HG03439 (cell line): ENCODE results near the gene LY6G6C.

Experiments used
- ATAC-seq: cut with Tn5 transposase; IDR thresholded peaks from one replicate; pipeline ENCODE4 v1.9.1; 2021; ENCODE audit warnings: mild to moderate bottlenecking, moderate library complexity; ENCODE audit not compliant: unreplicated experiment

LY6G6C gene, protein sequence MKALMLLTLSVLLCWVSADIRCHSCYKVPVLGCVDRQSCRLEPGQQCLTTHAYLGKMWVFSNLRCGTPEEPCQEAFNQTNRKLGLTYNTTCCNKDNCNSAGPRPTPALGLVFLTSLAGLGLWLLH

DNA sequence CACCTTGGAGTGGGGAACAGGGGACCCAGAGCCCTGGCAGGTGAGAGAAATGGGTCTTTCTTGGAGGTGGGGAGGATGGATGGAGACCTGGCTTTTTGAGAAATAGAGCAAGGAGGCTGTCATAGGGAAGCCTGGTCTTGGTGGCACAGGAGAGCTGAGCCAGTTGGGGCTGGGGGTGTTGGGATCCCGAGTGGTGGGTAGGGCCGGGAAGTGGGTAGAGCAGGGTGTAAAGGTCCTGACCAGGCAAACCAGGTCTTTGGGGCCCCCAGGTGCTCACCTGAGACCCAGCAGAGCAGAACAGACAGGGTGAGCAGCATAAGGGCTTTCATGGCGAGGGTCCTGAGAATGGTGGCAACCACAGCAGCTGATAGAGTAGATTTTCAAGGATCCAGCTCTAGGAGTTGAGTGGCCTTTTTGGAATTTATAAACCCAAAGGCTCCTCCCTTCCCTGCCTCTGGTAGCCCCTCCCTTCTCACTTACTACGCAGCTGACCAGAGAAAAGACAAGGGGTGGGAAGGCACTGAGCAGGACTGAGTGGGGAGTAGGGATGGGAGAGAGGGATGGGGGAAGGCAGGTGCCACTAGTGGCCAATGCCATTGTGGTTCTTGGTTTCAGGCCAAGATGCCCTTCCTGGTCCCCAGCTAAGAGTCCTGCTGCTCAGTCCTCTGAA lies at the start of gene LY6G6C:
Gene LY6G6C (minus strand): TSS at position 396 of the 670 bp plus-strand sequence. CDS start 67 bp downstream, at position 329.
- no peak for ATAC-seq

DNA sequence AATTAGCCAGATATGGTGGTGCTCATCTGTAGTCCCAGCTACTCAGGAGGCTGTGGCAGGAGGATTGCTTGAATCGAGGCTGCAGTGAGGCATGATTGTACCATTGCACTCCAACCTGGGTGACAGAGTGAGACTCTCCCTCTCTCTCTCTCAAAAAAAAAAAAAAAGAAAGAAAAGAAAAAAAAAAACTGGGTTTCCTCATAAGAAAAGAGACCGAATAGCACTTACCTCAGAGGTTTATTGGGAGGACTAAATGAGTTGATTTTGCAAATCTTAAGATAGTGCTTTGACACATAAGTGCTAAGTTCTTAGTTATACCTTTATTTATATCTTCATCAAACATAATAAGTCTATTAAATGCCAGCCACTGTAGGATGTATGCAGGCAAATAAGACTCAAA lies 49.3 kb upstream of the LY6G6C start:
- no peak for ATAC-seq

DNA sequence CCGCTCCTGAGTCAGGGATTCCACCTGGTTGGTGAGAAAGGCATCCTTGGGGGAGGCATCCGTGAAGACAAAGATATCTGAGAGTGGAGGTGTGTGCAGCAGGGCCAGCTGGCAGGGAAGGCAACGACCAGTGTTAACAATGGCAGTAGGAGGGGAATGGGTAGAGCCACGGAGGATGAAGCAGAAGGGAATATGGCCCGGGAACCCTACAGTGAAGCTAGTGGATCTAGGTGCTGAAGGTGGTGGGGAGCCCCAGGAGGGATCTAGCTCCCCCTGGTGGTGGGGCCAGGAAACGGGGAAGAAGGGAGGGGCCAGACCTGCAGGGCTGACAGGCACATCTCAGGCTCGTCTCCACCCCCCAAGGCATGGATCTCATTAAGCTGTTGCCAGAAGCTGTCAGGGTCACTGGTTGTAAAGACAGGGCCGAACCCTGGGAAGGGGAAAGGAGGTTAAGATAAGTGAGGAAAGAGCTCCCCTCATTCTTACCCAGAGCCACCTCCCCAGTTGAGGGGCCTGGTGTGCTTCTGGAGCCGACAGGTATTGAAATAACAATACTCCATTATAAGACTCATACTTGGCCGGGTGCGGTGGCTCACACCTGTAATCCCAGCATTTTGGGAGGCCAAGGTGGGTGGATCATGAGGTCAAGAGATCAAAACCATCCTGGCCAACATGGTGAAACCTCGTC lies 48.3 kb upstream of the LY6G6C start:
- ATAC-seq: no peak

DNA sequence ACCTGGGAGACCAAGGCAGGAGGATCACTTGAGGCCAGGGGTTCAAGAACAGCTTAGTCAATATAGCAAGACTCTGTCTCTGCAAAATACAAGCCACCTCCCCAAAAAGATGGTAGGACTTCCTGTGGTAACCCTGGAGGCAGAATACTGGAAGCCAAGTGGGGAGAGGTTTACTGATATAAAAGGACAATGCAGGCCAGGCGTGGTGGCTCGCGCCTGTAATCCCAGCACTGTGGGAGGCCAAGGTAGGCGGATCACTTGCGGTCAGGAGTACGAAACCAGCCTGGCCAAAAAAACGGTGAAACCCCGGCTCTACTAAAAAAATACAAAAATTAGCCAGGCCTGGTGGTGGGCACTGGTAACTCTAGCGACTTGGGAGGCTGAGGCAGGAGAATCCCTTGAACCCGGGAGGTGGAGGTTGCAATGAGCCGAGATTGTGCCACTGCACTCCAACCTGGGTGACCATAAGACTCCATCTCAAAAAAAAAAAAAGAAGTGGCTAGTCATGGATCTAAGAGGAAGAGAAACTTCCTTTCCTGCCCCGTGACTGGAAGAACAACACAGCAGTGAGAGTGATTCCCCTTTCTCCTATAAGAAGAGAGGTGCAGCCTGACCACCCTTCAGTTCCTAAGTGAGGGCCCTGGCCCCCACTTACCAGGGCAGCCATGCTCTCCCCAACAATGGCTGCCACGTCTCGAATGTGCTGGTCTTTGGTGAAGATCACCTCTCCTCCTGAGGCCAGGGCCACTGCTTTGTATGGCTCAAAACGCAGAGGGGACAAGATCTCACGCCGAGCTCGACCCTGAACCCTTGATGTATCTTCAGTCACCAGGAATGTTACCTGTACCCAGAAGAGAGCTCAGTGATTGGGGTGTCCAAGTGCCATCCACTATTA lies 47.1 kb upstream of the LY6G6C start:
- no peak for ATAC-seq

DNA sequence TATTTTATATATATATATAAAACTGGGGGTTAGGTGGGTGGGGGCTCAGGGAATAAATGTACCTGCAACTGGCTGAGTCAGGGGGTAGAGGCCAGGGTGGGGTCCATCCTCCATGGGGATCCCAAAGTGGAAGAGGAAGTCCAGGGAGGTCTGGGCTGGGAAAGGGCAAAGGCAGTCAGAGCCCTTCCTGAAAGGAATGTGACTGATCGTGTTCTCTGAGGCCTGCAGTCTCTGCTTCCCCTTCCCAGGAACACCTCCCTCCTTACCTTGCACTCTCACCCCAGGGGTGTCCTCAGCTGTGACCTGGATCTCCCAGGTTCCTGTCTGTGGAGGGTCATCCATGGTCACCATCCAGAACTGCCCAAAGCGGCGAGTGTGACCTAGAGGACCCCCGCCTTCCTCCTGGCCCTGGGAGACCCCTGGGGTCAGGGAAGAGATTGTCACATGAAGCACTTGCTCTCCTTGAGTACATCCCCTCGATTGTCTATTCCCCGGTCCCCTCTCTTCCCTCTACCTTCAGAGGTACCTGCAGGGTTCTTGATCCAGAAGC lies 45.6 kb upstream of the LY6G6C start:
- no peak for ATAC-seq

DNA sequence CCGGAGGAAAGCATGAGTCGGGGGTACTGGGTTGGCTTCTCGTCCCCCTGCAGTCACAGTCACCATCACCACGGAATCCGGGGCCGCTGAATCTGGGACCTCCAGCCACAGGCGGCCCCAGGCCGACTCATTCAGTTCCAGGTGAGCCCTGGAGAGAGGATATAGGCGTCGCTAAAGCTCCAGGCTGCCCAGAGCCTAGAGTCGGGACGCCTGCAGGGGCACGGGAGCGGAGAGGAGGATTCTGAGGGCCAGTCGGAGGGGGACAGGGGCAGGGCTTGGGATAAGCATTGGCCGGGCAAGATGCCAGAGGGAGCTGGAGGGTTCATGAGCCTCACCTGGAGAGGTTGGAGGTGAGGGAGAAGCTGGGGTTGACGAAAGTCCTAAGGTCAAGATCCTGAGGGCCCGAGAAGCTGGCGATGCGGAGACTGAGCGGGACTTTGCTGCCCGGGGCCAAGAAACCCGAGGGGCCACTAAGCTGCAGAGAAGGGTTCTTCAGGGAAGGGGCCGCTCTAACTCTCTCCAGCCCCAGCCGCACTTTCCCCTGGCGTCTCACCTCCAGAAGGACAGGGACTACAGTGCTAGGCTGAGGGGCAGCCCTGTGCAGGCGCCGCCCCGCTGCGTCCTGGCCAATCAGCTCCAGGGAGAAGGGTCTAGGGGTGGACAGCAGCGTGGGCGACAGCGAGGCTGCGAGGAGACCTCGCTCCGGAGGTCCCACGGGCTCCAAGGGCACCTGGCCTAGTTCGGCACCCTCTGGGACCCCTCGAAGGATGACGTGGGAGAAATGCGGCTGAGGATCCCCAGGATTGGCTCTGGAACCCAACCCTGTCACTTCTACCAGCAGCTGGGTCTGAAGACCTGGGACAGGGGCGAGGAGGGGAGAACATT lies 44.6 kb upstream of the LY6G6C start:
- no peak for ATAC-seq

DNA sequence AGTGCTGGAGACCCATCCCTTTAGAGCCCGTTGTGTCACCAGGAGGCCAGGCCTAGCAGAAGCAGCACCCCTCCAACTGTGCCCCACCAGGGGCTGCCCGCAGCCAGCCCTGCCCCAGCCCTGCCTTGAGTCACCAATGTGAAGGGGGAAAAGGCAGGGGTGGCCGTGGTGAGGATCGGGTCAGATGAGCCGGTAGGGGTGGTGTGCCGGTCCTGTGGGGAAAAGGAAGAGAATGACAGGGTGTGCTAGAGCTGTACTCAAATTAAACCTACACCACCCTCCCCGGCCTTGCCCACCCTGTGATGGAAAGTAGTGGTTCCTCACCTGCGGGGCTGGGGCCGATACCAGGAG lies 44.0 kb upstream of the LY6G6C start:
- no peak for ATAC-seq

DNA sequence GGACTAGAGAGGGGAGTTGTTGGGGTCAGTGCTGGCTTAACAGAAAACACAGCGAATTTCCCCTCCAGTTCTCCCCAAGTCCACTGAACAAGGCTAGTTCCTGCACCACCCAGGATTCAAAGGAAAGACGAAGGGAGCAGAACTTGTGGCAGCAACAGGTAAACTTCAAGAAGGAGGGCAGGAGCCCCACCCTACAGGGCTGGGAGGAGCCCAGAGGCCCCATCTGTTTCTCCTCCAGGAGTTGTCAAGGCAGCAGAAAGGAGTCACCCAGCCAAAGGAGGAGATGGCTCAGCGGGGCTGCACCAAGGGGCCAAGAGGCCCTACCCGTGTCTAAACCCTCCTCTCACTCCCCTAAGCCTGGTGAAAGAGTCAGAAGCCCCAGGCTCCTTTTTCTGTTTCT lies 42.7 kb upstream of the LY6G6C start:
- no peak for ATAC-seq

DNA sequence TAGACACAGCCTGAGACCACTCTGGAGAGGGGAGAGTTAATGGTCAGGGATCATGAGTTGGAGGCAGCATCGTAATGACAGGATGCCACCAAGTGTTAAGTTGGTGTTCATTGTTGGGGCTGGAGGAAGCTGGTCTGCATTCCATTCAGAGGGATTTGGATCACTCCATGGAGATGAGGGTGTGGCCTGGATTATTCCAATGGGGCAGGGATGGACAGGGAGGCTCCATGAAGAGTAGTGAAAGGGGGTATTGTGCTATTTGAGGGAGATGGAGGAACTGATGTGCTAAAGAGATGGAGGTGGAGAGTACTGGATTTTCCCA lies 42.0 kb upstream of the LY6G6C start:
- no peak for ATAC-seq

DNA sequence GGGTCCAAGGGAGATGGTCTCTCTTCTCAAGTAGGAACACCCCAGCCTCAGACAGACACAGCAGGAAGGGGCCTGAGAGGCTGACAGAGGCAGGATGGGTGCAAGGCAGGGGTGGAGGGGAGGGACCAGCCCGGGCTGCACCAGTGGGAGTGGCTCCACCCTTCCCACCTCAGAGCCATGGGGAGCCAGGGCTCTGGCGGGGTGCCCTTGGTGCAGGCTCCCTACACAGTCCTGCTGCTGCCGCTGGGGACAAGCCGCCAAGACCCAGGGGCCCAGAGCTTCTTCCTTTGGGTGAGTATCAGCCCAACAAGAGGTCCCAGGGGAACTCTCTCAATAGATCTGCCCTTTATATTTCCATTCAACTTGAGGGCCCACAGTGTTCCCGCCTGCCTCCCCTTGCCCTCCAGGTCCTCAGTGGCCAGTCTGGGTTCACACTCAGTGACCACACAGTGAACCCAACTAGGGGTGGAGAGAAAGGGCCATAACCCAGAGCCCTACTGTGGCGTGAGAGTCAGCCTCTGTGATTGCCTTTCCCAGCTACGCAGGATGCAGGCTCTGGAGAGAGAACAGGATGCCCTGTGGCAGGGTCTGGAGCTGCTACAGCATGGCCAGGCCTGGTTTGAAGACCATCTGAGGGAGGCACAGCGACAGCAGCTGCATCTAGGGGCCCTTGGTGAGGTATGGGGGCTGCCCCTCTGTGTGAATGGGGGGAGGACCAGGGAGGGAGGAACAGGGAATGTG lies 41.5 kb upstream of the LY6G6C start:
- no peak for ATAC-seq

DNA sequence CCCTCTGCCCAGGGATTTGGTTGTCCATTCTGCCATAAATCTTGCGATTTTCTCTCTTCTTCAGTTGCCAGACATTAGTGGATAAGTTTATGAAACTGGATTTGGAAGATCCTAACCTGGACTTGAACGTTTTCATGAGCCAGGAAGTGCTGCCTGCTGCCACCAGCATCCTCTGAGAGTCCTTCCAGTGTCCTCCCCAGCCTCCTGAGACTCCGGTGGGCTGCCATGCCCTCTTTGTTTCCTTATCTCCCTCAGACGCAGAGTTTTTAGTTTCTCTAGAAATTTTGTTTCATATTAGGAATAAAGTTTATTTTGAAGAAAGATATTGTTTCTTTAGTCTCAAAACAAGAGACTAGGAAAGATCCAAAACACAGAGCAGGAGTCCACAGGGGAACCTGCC lies 40.8 kb upstream of the LY6G6C start, which contains the start of gene SAPCD1:
Gene SAPCD1 (plus strand): TSS at position 301 of the 400 bp plus-strand sequence. CDS start 399 bp downstream, outside the sequence.
- ATAC-seq: no peak

DNA sequence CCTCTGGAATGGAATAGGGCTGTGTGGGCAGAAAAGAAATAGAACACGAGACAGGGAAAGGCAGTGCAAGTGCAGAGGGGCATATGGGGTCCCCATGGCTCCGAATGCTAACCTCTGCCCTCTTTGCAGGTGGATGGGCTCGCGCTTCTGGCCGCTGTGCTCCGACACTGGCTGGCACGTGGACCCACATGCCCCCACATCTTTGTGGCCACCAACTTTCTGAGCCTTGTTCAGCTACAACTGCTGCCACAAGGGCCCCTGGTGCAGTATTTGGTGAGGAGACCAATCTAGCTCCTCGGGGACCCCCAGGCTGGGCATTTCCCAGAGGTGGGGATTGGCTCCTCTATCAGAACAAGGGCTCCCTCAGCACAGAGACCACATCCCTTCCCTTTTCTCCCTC lies 39.8 kb upstream of the LY6G6C start:
- ATAC-seq: no peak

DNA sequence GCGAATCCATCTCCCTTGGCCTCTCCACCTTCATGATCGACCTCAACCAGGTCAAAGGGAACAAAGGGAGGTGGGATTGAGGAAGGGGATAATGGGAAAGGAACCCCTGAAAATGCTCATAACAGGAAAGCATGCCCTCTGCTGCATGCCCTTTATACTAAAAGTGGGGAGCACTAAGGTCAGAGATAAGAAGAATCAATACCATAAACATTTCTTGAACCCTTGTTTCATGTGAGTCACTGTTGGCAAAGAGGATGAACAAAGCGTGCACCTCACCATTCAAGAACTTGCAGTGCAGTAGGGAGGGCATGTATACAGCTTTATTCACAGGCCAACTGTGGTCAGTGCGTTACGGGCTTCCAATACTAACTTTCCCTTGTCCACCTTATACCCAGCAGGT lies 39.2 kb upstream of the LY6G6C start:
- no peak for ATAC-seq

DNA sequence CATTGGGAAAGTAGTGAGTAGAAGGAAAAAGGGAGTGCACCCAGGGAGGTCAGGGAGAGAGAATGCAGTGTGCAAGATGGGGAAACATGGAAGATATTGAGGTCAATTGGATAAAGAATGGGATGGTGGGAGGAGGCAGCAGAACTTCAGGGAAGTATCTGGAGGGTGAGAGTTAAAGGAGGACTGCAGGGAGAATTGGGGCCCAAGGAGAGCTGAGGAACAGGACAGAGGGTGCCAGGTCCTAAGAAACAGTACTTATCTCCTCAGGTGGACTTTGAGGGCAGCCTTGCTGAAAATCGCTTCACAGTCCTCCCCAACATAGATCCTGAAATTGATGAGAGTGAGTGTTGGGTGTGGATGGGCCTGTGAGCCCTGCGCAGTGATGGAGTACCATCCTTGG lies 36.7 kb upstream of the LY6G6C start:
- no peak for ATAC-seq

DNA sequence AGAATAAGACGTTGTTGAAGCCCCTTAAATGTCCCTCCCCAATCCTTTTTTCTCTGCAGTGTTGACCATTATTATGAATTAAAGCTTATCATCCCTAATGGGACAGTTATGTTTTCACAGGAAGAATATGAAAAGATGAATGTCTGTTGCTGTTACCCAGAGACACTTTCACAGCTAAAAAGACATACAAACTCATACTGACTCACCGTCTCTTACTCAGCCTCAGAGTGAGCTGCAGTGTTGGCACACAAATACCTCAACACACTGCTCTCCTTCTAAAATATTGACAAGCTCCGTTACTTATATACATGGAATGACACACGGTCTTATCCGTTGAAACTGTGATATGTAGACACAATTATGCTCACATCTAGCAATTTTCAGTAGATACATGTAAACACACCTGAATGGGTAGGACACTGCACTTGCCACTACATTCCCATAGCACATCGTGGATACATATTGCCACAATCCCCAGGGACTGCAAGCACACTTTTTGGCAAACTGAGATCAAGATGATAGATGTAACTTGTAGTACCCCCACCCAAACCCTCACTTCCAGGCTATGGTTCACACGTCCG lies 31.3 kb upstream of the LY6G6C start:
- ATAC-seq: no peak

DNA sequence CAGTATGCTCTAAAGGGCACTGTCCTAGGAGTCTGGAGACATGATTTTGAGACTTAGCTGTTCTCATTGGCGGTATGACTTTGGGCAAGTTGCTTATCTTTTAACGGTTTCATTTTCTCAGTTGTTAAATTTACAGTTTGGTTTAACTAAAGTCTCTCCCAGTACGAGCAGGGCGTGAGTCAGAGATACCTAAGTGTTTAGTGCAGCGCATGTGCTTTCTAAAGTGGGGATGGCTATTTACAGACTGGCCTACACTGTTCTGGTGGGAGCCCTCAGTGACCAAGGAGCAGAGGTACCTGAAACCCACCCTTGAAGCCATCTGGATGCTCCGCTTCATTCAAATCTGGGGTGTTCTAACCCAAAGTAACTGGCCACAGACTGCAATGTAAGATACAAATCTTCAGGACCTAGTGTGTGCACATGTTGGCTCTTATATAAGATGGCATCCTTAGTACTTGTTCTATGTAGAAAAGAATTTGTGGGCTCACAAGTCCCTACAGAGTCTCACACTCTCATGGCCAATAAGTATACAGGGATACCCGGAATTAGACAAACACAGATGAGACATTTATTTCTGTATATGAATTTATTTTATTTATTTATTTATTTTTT lies 29.0 kb upstream of the LY6G6C start:
- no peak for ATAC-seq

DNA sequence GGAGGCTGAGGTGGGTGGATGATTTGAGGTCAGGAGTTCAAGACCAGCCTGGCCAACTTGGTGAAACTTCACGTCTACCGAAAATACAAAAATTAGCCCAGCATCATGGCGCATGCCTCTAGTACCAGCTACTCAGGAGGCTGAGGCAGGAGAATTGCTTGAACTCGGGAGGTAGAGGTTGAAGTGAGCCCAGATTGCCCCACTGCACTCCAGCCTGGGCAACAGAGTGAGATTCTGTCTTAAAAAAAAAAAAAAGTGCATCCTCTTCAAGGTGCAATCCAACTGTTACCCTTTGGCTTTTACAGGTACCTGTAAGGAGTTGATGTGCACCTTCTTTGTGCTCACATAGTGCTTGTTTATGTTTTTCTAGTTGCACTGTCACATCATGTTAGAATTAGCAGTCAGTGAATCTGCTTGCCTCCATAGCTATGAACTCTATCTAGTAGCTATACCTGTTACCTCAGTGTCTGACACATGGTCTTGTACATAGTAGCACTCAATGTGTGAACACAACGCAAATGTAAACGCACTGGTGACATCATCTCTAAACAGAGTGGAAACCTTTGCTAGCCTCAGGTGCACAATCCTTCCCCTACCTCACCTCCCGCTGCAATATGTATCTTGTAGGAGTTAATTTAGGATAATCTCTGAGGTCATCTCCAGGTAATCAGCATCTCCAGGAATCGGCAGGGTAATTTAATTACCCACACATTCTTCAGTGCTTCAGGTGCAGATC lies 27.9 kb upstream of the LY6G6C start:
- no peak for ATAC-seq

DNA sequence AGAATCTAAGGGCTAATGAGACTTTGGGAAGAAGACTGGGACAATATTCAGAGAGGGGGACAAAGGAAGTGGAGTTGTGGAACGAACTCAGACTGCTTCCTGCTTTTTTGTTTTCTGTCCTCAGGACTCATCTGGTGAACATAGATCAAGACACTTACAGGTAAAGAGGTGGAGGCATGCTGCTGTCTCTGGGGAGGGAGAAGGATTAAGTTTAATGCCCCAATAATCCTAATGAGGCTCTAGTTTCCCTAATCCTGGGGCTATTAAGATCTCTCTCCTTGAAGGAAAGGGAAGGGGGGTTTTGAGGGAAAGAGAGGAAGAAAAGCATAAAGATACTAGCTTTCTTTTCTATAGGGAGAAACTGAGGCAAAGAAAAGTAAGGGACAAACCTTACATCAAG lies 22.9 kb upstream of the LY6G6C start:
- no peak for ATAC-seq
